GM12872 (cell line): ENCODE results near the gene SYP.

Experiments used
- CTCF ChIP-seq: IDR thresholded peaks from 3 replicates; pipeline ENCODE4 v1.5.1; 2011; ENCODE audit warnings: low read depth, mild to moderate bottlenecking, low read length, moderate library complexity; ENCODE audit not compliant: insufficient read depth

SYP gene

GRCh38 chrX:49190821-49191573 lies 9.0 kb downstream of the SYP start:
- no peak for TF ChIP-seq CTCF

GRCh38 chrX:49189606-49190005 lies 10.4 kb downstream of the SYP start:
- no peak for TF ChIP-seq CTCF

- TF ChIP-seq CTCF: no peak
Measured at GRCh38 chrX:49188468-49189076, 11.4 kb downstream of the SYP start.

- TF ChIP-seq CTCF: no peak
Measured at GRCh38 chrX:49187526-49187925, 12.5 kb downstream of the SYP start.

- no peak for TF ChIP-seq CTCF
Measured at GRCh38 chrX:49187028-49187394, 13.0 kb downstream of the SYP start.

- peak; percentile 38; the same call in 2 of the 3 replicates for TF ChIP-seq CTCF
Measured at GRCh38 chrX:49186125-49187027, 13.6 kb downstream of the SYP start, which contains the start of gene PRICKLE3. Gene PRICKLE3 (minus strand): TSS chrX:49186373. CDS start chrX:49186297, 76 bp downstream.
